T-helper 1 cell treated with Interleukin-12 subunit alpha and Interleukin-12 subunit beta and Interleukin-4 antibody, amounts not matched to agents 30 μg/mL and 1 μg/mL, for 36 hours (primary cell): Measurements from ENCODE around the gene ZNF660.
"Not testable (repeated sequence)": the region's sequence is repeated elsewhere in the genome, so short reads cannot be mapped to it uniquely, and the experiment has no call there.

Experiments
- H3K27ac Mint-ChIP-seq: one replicate; pipeline ENCODE4 v1.8.0; 2021; ENCODE audit warnings: mild to moderate bottlenecking, mixed read lengths
- H3K27me3 Mint-ChIP-seq: one replicate; pipeline ENCODE4 v1.8.0; 2021; ENCODE audit warnings: low read depth, mixed read lengths
- H3K36me3 Mint-ChIP-seq: one replicate; pipeline ENCODE4 v1.8.0; 2021; ENCODE audit warnings: low read depth, mixed read lengths
- H3K4me1 Mint-ChIP-seq: one replicate; pipeline ENCODE4 v1.8.0; 2021; ENCODE audit warnings: low read depth, mixed read lengths
- H3K4me3 Mint-ChIP-seq: one replicate; pipeline ENCODE4 v1.8.0; 2021; ENCODE audit warnings: mild to moderate bottlenecking, moderate library complexity, mixed read lengths
- H3K9me3 Mint-ChIP-seq: one replicate; pipeline ENCODE4 v1.8.0; 2021; ENCODE audit warnings: mixed read lengths

The ZNF660 gene

GRCh38 chr3:44579749-44580148, 5.0 kb upstream of the ZNF660 start:
- H3K27ac Mint-ChIP-seq, H3K36me3 Mint-ChIP-seq, H3K4me3 Mint-ChIP-seq, H3K4me1 Mint-ChIP-seq: not testable (repeated sequence)
- Mint-ChIP-seq H3K9me3 (peaks cover 30% of the 10 kb centered on the region), H3K27me3 (peaks cover 12% of the 10 kb centered on the region)

- peaks cover 28% of the 10 kb centered on the region for H3K9me3 Mint-ChIP-seq
These were observed 3.8 kb upstream of the ZNF660 start for GRCh38 chr3:44580971-44581370.

GRCh38 chr3:44596621-44597020, 11.9 kb downstream of the ZNF660 start:
- H3K4me1 Mint-ChIP-seq, result no peaks in the 10 kb centered on the region
- no peak overlapping the region for H3K4me3 Mint-ChIP-seq
- no peak overlapping the region for H3K27ac Mint-ChIP-seq
- no peaks in the 10 kb centered on the region for H3K36me3 Mint-ChIP-seq
- H3K27me3 Mint-ChIP-seq, result no peaks in the 10 kb centered on the region
- peaks cover 50% of the 10 kb centered on the region for H3K9me3 Mint-ChIP-seq

More at GRCh38 chr3:44580971-44581370, 3.8 kb upstream of the ZNF660 start:
- H3K4me1 Mint-ChIP-seq, H3K4me3 Mint-ChIP-seq, H3K27ac Mint-ChIP-seq, H3K36me3 Mint-ChIP-seq: not testable (repeated sequence)
- peaks cover 18% of the 10 kb centered on the region for H3K27me3 Mint-ChIP-seq

GRCh38 chr3:44601749-44602148, 17.0 kb downstream of the ZNF660 start:
- no peak overlapping the region for H3K4me3 Mint-ChIP-seq
- no peak overlapping the region for H3K27ac Mint-ChIP-seq
- H3K36me3 Mint-ChIP-seq, result no peaks in the 10 kb centered on the region
- peaks cover 35% of the 10 kb centered on the region for H3K9me3 Mint-ChIP-seq
- no peaks in the 10 kb centered on the region for H3K4me1 Mint-ChIP-seq
- no peaks in the 10 kb centered on the region for H3K27me3 Mint-ChIP-seq

- Mint-ChIP-seq H3K4me1 (no peaks in the 10 kb centered on the region), H3K27me3 (no peaks in the 10 kb centered on the region), H3K27ac (no peak overlapping the region), H3K9me3 (peaks cover 13% of the 10 kb centered on the region), H3K4me3 (no peak overlapping the region), H3K36me3 (no peaks in the 10 kb centered on the region)
These were observed 27.9 kb downstream of the ZNF660 start for GRCh38 chr3:44612678-44613077.

GRCh38 chr3:44624749-44625480, 40.2 kb downstream of the ZNF660 start, which contains the start of gene ZNF197:
ZNF197 (plus strand) TSS chr3:44625036; CDS start chr3:44629155, 4,119 bp downstream.
- no peaks in the 10 kb centered on the region for H3K9me3 Mint-ChIP-seq
- H3K4me1 Mint-ChIP-seq, result peaks cover 21% of the 10 kb centered on the region
- H3K27ac Mint-ChIP-seq, result peak within 1 kb of the TSS; percentile 75
- H3K4me3 Mint-ChIP-seq, result peak within 1 kb of the TSS; percentile 84
- H3K36me3 Mint-ChIP-seq, result peaks cover 20% of the 10 kb centered on the region
- no peaks in the 10 kb centered on the region for H3K27me3 Mint-ChIP-seq

- Mint-ChIP-seq H3K9me3 (peaks cover 4% of the 10 kb centered on the region), H3K36me3 (peaks cover 44% of the 10 kb centered on the region), H3K4me1 (peaks cover 24% of the 10 kb centered on the region), H3K27ac (no peak overlapping the region), H3K4me3 (no peak overlapping the region), H3K27me3 (no peaks in the 10 kb centered on the region)
These were observed 44.0 kb downstream of the ZNF660 start for GRCh38 chr3:44628716-44629115.

- Mint-ChIP-seq H3K4me1 (peaks cover 10% of the 10 kb centered on the region), H3K9me3 (peaks cover 24% of the 10 kb centered on the region), H3K27me3 (no peaks in the 10 kb centered on the region), H3K36me3 (peaks cover 67% of the 10 kb centered on the region), H3K4me3 (no peak overlapping the region), H3K27ac (no peak overlapping the region)
These were observed 47.4 kb downstream of the ZNF660 start for GRCh38 chr3:44632193-44632592.

GRCh38 chr3:44642337-44642736, 57.6 kb downstream of the ZNF660 start:
- Mint-ChIP-seq H3K9me3 (peaks cover 80% of the 10 kb centered on the region), H3K27ac (no peak overlapping the region), H3K4me3 (no peak overlapping the region), H3K27me3 (no peaks in the 10 kb centered on the region), H3K36me3 (peaks cover 70% of the 10 kb centered on the region), H3K4me1 (no peaks in the 10 kb centered on the region)

GRCh38 chr3:44643024-44643423, 58.3 kb downstream of the ZNF660 start:
- peaks cover 3% of the 10 kb centered on the region for H3K4me1 Mint-ChIP-seq
- peaks cover 80% of the 10 kb centered on the region for H3K9me3 Mint-ChIP-seq
- H3K36me3 Mint-ChIP-seq, result peaks cover 67% of the 10 kb centered on the region
- H3K27me3 Mint-ChIP-seq, result no peaks in the 10 kb centered on the region
- H3K4me3 Mint-ChIP-seq, result no peak overlapping the region
- no peak overlapping the region for H3K27ac Mint-ChIP-seq

GRCh38 chr3:44647771-44648170, 63.0 kb downstream of the ZNF660 start:
- H3K9me3 Mint-ChIP-seq, result peaks cover 57% of the 10 kb centered on the region
- H3K27me3 Mint-ChIP-seq, result no peaks in the 10 kb centered on the region
- peaks cover 3% of the 10 kb centered on the region for H3K4me1 Mint-ChIP-seq
- H3K4me3 Mint-ChIP-seq, result peak overlapping the region; percentile 73
- H3K27ac Mint-ChIP-seq, result no peak overlapping the region
- peaks cover 36% of the 10 kb centered on the region for H3K36me3 Mint-ChIP-seq

GRCh38 chr3:44648564-44649229, 63.9 kb downstream of the ZNF660 start, which contains the start of gene ZNF35:
ZNF35 (plus strand) TSS chr3:44648732; CDS start chr3:44651068, 2,336 bp downstream.
- H3K4me1 Mint-ChIP-seq, result peaks cover 3% of the 10 kb centered on the region
- peaks cover 52% of the 10 kb centered on the region for H3K9me3 Mint-ChIP-seq
- H3K27ac Mint-ChIP-seq, result peak within 1 kb of the TSS; percentile 63
- peaks cover 31% of the 10 kb centered on the region for H3K36me3 Mint-ChIP-seq
- H3K27me3 Mint-ChIP-seq, result no peaks in the 10 kb centered on the region
- H3K4me3 Mint-ChIP-seq, result peak within 1 kb of the TSS; percentile 73
